Measurements from ENCODE around the gene DNAJC1. TPM values are rescaled to one million over a fixed set of nuclear protein-coding genes. Genes with fewer than 3 reads are reported as not detected.

Gene DNAJC1
- total and polyA plus RNA-seq, 4 donors, result 21.2 to 48.1 (median 32.5) TPM

GRCh38 chr10:21811245-21811585, 192.3 kb downstream of the DNAJC1 start:
- no peak for DNase-seq (ENCODE audit: low spot score)
- Histone ChIP-seq H3K4me1 (ENCODE audit: control insufficient read depth in 4 of 4, insufficient read depth in 4 of 4, low read length in 3 of 4) (no peaks in the 10 kb centered on the region), H3K36me3 (ENCODE audit: control insufficient read depth in 4 of 4, insufficient read depth in 3 of 4, low read depth in 1 of 4, low read length in 3 of 4) (no peaks in the 10 kb centered on the region), H3K4me3 (ENCODE audit: low read depth in 1 of 3, low read length in 3 of 3) (no peak overlapping the region), H3K27ac (ENCODE audit: low read depth in 1 of 2, low read length in 2 of 2) (no peak overlapping the region), H3K9me3 (ENCODE audit: control insufficient read depth in 4 of 4, low read length in 3 of 4) (no peaks in the 10 kb centered on the region), H3K27me3 (ENCODE audit: control insufficient read depth in 4 of 4, insufficient read depth in 4 of 4, low read length in 3 of 4) (no peaks in the 10 kb centered on the region), H3K9ac (ENCODE audit: low read depth in 1 of 2, low read length in 2 of 2) (no peak overlapping the region)
- TF ChIP-seq HNF4G (IDR thresholded peaks at IDR 0.05) (no peak), SP1 (IDR thresholded peaks at IDR 0.05) (no peak), ATF3 (IDR thresholded peaks at IDR 0.05) (no peak), YY1 (IDR thresholded peaks at IDR 0.05) (no peak), REST (IDR thresholded peaks at IDR 0.05) (no peak), HNF4A (conservative IDR thresholded peaks at IDR 0.05) (no peak), NR2F2 (IDR thresholded peaks at IDR 0.05) (no peak), JUND (IDR thresholded peaks at IDR 0.05) (no peak), ZBTB33 (IDR thresholded peaks at IDR 0.05) (no peak), FOXA1 (IDR thresholded peaks at IDR 0.05) (no peak), EGR1 (IDR thresholded peaks at IDR 0.05; ENCODE audit: low read depth in 2 of 2) (no peak), MAX (IDR thresholded peaks at IDR 0.05) (no peak), FOXA2 (IDR thresholded peaks at IDR 0.05) (no peak), RXRA (IDR thresholded peaks at IDR 0.05) (no peak), TAF1 (conservative IDR thresholded peaks at IDR 0.05) (no peak), CTCF (IDR thresholded peaks at IDR 0.05; ENCODE audit: low read depth, low read length, missing input control) (no peak)
- 94% methylated on average over 2 of the region's 2 CpGs for WGBS

GRCh38 chr10:21810582-21811244, 192.8 kb downstream of the DNAJC1 start:
- Histone ChIP-seq H3K9me3 (ENCODE audit: control insufficient read depth in 4 of 4, low read length in 3 of 4) (no peaks in the 10 kb centered on the region), H3K4me1 (ENCODE audit: control insufficient read depth in 4 of 4, insufficient read depth in 4 of 4, low read length in 3 of 4) (no peaks in the 10 kb centered on the region), H3K36me3 (ENCODE audit: control insufficient read depth in 4 of 4, insufficient read depth in 3 of 4, low read depth in 1 of 4, low read length in 3 of 4) (no peaks in the 10 kb centered on the region), H3K27me3 (ENCODE audit: control insufficient read depth in 4 of 4, insufficient read depth in 4 of 4, low read length in 3 of 4) (no peaks in the 10 kb centered on the region), H3K4me3 (ENCODE audit: low read depth in 1 of 3, low read length in 3 of 3) (no peak overlapping the region), H3K9ac (ENCODE audit: low read depth in 1 of 2, low read length in 2 of 2) (no peak overlapping the region), H3K27ac (ENCODE audit: low read depth in 1 of 2, low read length in 2 of 2) (no peak overlapping the region)
- TF ChIP-seq ZBTB33 (IDR thresholded peaks at IDR 0.05), result no peak
- no peak for TF ChIP-seq MAX (IDR thresholded peaks at IDR 0.05)
- no peak for TF ChIP-seq CTCF (IDR thresholded peaks at IDR 0.05; ENCODE audit: low read depth, low read length, missing input control)
- WGBS, result 97% methylated on average over 7 of the region's 7 CpGs
- DNase-seq (ENCODE audit: low spot score), result no peak

Data from liver (tissue), 9 donors.